Activated naive CD4-positive, alpha-beta T cell treated with anti-CD3 and anti-CD28 coated beads, Interleukin-2, amount 10 ng/mL, durations not matched to agents 7 days and 5 days (primary cell): ENCODE measurements around the gene SACS.
"Not testable (repeated sequence)": the region's sequence is repeated elsewhere in the genome, so short reads cannot be mapped to it uniquely, and the experiment has no call there.

Experiments
- CTCF ChIA-PET: fragments of 350-600 bp; sonication (Branson Sonifier 250); formaldehyde crosslinking; loops from one replicate; lab custom pipeline; 2021; ENCODE audit warnings: antibody characterized with exemption; lab: Charles Lee
- DNase-seq: peaks from one replicate; pipeline ENCODE4 v3.0.0-alpha.2; 2020
- H3K27ac Mint-ChIP-seq: one replicate; pipeline ENCODE4 v1.8.0; 2021; ENCODE audit warnings: mild to moderate bottlenecking, moderate library complexity, mixed read lengths
- H3K27me3 Mint-ChIP-seq: one replicate; pipeline ENCODE4 v1.8.0; 2021; ENCODE audit warnings: mild to moderate bottlenecking, mixed read lengths
- H3K36me3 Mint-ChIP-seq: one replicate; pipeline ENCODE4 v1.8.0; 2021; ENCODE audit warnings: mixed read lengths
- H3K4me1 Mint-ChIP-seq: one replicate; pipeline ENCODE4 v1.8.0; 2021; ENCODE audit warnings: mixed read lengths
- H3K4me3 Mint-ChIP-seq: one replicate; pipeline ENCODE4 v1.8.0; 2021; ENCODE audit warnings: mild to moderate bottlenecking, moderate library complexity, mixed read lengths
- H3K9me3 Mint-ChIP-seq: one replicate; pipeline ENCODE4 v1.8.0; 2021; ENCODE audit warnings: mixed read lengths

SACS gene

GRCh38 chr13:23348262-23349127 is 85.0 kb downstream of the SACS start:
- peaks cover 2% of the 10 kb centered on the region for H3K9me3 Mint-ChIP-seq
- CTCF ChIA-PET, result no interaction called here
- DNase-seq, result no peak
- H3K36me3 Mint-ChIP-seq, result peaks cover 79% of the 10 kb centered on the region
- no peaks in the 10 kb centered on the region for H3K27me3 Mint-ChIP-seq
- H3K4me1 Mint-ChIP-seq, result no peaks in the 10 kb centered on the region
- no peak overlapping the region for H3K4me3 Mint-ChIP-seq
- H3K27ac Mint-ChIP-seq, result no peak overlapping the region

GRCh38 chr13:23347601-23348000 is 85.9 kb downstream of the SACS start:
- H3K27ac Mint-ChIP-seq, result no peak overlapping the region
- DNase-seq, result no peak
- no peaks in the 10 kb centered on the region for H3K4me1 Mint-ChIP-seq
- CTCF ChIA-PET, result no interaction called here
- H3K36me3 Mint-ChIP-seq, result peaks cover 76% of the 10 kb centered on the region
- no peaks in the 10 kb centered on the region for H3K27me3 Mint-ChIP-seq
- no peak overlapping the region for H3K4me3 Mint-ChIP-seq
- H3K9me3 Mint-ChIP-seq, result peaks cover 2% of the 10 kb centered on the region

GRCh38 chr13:23344931-23345595 is 88.4 kb downstream of the SACS start:
- H3K27me3 Mint-ChIP-seq, result no peaks in the 10 kb centered on the region
- CTCF ChIA-PET, result no interaction called here
- H3K4me1 Mint-ChIP-seq, result no peaks in the 10 kb centered on the region
- H3K4me3 Mint-ChIP-seq, result no peak overlapping the region
- peaks cover 78% of the 10 kb centered on the region for H3K36me3 Mint-ChIP-seq
- no peak overlapping the region for H3K27ac Mint-ChIP-seq
- peaks cover 4% of the 10 kb centered on the region for H3K9me3 Mint-ChIP-seq
- no peak for DNase-seq

- Mint-ChIP-seq H3K27ac (no peak overlapping the region), H3K4me1 (no peaks in the 10 kb centered on the region), H3K27me3 (no peaks in the 10 kb centered on the region), H3K9me3 (peaks cover 32% of the 10 kb centered on the region), H3K36me3 (peaks cover 74% of the 10 kb centered on the region), H3K4me3 (no peak overlapping the region)
- DNase-seq, result no peak
- CTCF ChIA-PET, result no interaction called here
Measured at GRCh38 chr13:23339225-23339624, 94.3 kb downstream of the SACS start.

GRCh38 chr13:23330356-23330755 is 103.1 kb downstream of the SACS start:
- no peak overlapping the region for H3K4me3 Mint-ChIP-seq
- no peak for DNase-seq
- H3K36me3 Mint-ChIP-seq, result peaks cover 35% of the 10 kb centered on the region
- H3K4me1 Mint-ChIP-seq, result no peaks in the 10 kb centered on the region
- no peaks in the 10 kb centered on the region for H3K27me3 Mint-ChIP-seq
- CTCF ChIA-PET, result interaction anchor here (0.8 kb wide), 1 partner anchor 9 kb away, joined by 3 read pairs; no protein-coding TSS in a partner anchor
- H3K9me3 Mint-ChIP-seq, result peaks cover 25% of the 10 kb centered on the region
- H3K27ac Mint-ChIP-seq, result no peak overlapping the region

- H3K9me3 Mint-ChIP-seq, result no peaks in the 10 kb centered on the region
- DNase-seq, result no peak
- H3K27me3 Mint-ChIP-seq, result peaks cover 4% of the 10 kb centered on the region
- peaks cover 21% of the 10 kb centered on the region for H3K4me1 Mint-ChIP-seq
- H3K36me3 Mint-ChIP-seq, result peaks cover 3% of the 10 kb centered on the region
- CTCF ChIA-PET, result no interaction called here
- H3K27ac Mint-ChIP-seq, result no peak overlapping the region
- H3K4me3 Mint-ChIP-seq, result no peak overlapping the region
Measured at GRCh38 chr13:23325191-23325590, 108.3 kb downstream of the SACS start.

GRCh38 chr13:23323946-23324709 is 109.4 kb downstream of the SACS start:
- CTCF ChIA-PET, result no interaction called here
- H3K36me3 Mint-ChIP-seq, result no peaks in the 10 kb centered on the region
- DNase-seq, result no peak
- H3K4me1 Mint-ChIP-seq, result peaks cover 27% of the 10 kb centered on the region
- no peak overlapping the region for H3K4me3 Mint-ChIP-seq
- peaks cover 5% of the 10 kb centered on the region for H3K27me3 Mint-ChIP-seq
- no peaks in the 10 kb centered on the region for H3K9me3 Mint-ChIP-seq
- H3K27ac Mint-ChIP-seq, result no peak overlapping the region

GRCh38 chr13:23322353-23323336 is 110.9 kb downstream of the SACS start:
- no peak for DNase-seq
- no peaks in the 10 kb centered on the region for H3K9me3 Mint-ChIP-seq
- no peak overlapping the region for H3K27ac Mint-ChIP-seq
- H3K4me1 Mint-ChIP-seq, result peaks cover 28% of the 10 kb centered on the region
- H3K4me3 Mint-ChIP-seq, result no peak overlapping the region
- CTCF ChIA-PET, result interaction anchor here (0.7 kb wide), 1 partner anchor 93 kb away, joined by 3 read pairs; no protein-coding TSS in a partner anchor
- peaks cover 10% of the 10 kb centered on the region for H3K27me3 Mint-ChIP-seq
- no peaks in the 10 kb centered on the region for H3K36me3 Mint-ChIP-seq

GRCh38 chr13:23321535-23322241 is 111.8 kb downstream of the SACS start:
- peaks cover 17% of the 10 kb centered on the region for H3K27me3 Mint-ChIP-seq
- H3K4me1 Mint-ChIP-seq, result peaks cover 28% of the 10 kb centered on the region
- no peak for DNase-seq
- H3K9me3 Mint-ChIP-seq, result no peaks in the 10 kb centered on the region
- CTCF ChIA-PET, result interaction anchor here (0.7 to 1.5 kb wide), 2 partner anchors 8 to 94 kb away, joined by 3 read pairs; no protein-coding TSS in a partner anchor
- H3K36me3 Mint-ChIP-seq, result no peaks in the 10 kb centered on the region
- peak overlapping the region; percentile 27 for H3K4me3 Mint-ChIP-seq
- no peak overlapping the region for H3K27ac Mint-ChIP-seq

- no peaks in the 10 kb centered on the region for H3K36me3 Mint-ChIP-seq
- H3K4me3 Mint-ChIP-seq, result peak overlapping the region; percentile 27
- H3K27ac Mint-ChIP-seq, result no peak overlapping the region
- CTCF ChIA-PET, result interaction anchor here (1.5 kb wide), 1 partner anchor 9 kb away, joined by 3 read pairs; no protein-coding TSS in a partner anchor
- H3K4me1 Mint-ChIP-seq, result peaks cover 28% of the 10 kb centered on the region
- H3K27me3 Mint-ChIP-seq, result peaks cover 18% of the 10 kb centered on the region
- DNase-seq, result no peak
- H3K9me3 Mint-ChIP-seq, result no peaks in the 10 kb centered on the region
Measured at GRCh38 chr13:23320926-23321534, 112.5 kb downstream of the SACS start.

- H3K4me1 Mint-ChIP-seq, result peaks cover 28% of the 10 kb centered on the region
- H3K4me3 Mint-ChIP-seq, result no peak overlapping the region
- H3K27me3 Mint-ChIP-seq, result peaks cover 24% of the 10 kb centered on the region
- H3K27ac Mint-ChIP-seq, result no peak overlapping the region
- H3K36me3 Mint-ChIP-seq, result no peaks in the 10 kb centered on the region
- CTCF ChIA-PET, result interaction anchor here (1.3 kb wide), 1 partner anchor 1682 kb away, joined by 4 read pairs; no protein-coding TSS in a partner anchor
- no peaks in the 10 kb centered on the region for H3K9me3 Mint-ChIP-seq
- no peak for DNase-seq
Measured at GRCh38 chr13:23319883-23320224, 113.6 kb downstream of the SACS start.

- peaks cover 23% of the 10 kb centered on the region for H3K27me3 Mint-ChIP-seq
- H3K36me3 Mint-ChIP-seq, H3K4me3 Mint-ChIP-seq, H3K9me3 Mint-ChIP-seq, H3K4me1 Mint-ChIP-seq, H3K27ac Mint-ChIP-seq, CTCF ChIA-PET, DNase-seq: not testable (repeated sequence)
Measured at GRCh38 chr13:23314837-23315236, 118.7 kb downstream of the SACS start.
